Dermis blood vessel endothelial cell (primary cell): Measurements from ENCODE around the gene CCDC14. TPM values are rescaled to one million over a fixed set of nuclear protein-coding genes. Genes with fewer than 3 reads are reported as not detected.
"Not testable (repeated sequence)": the region's sequence is repeated elsewhere in the genome, so short reads cannot be mapped to it uniquely, and the experiment has no call there.

Source experiments
- DNase-seq: peaks from one replicate; pipeline ENCODE4 v3.0.0; 2010
- total RNA-seq: library from RNA; depleted of rRNA; stranded (reverse); fragments of >200 nt; gene quantifications from 2 replicates; pipeline ENCODE4 v1.2.3, GENCODE V29; 2014

The CCDC14 gene
- total RNA-seq, 1 donor from 2014 or later, result 16.7 TPM

DNA sequence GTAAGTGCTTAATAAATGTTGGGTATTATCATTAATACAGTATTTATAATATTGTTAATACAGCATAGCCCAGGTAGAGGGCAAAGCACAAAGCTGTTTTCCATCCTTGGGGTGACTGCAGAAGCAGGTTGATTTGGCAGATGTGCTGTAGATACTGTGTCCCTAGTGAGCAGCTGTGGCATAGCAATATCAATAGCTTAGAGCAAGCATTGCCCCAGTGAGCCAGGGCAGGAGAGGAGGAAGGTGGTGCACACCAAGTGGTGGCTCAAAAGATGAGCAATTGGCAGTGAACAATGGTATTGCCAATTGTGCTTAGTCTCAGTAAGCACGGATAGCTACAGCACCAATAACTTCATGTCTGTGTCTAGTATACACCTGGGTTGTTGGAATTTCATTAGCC lies 5.8 kb upstream of the CCDC14 start:
- not testable (repeated sequence) for DNase-seq

DNA sequence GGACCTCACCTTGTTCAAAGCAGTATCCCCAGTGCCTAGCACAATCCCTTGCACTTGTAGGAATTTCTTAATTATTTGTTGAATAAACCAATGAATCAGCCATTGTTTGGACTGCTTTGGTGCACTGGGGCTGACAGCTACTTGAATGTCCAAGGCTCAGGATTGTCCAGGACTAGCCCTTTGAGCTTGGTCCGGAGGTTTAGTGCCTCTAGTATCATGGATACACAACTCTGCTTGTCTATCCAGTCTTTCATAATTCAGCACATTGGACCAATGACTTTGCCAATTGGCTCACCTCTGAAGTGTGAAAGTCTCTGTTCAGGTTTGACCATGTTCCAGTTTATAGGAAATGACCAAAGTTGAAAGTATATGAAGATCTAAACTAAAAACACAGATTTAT lies 3.8 kb upstream of the CCDC14 start:
- DNase-seq, result not testable (repeated sequence)

DNA sequence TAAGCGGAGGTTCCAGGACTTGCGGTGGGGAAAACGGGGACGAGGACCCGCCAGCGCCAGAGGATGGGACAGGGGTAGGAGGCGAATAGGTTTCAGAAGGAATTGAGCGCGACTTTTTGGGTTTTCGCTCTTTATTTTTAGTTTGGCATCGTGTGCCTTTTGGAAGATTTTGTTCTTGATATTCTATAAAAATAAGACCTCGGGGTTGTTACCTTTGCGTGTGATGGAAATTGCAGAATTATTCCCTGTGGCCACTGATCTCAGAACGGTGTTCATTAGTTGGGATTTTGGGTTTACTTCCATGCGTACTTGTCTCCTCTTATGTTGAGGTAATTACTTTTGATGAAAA lies 453 bp upstream of the CCDC14 start:
- DNase-seq, result no peak

DNA sequence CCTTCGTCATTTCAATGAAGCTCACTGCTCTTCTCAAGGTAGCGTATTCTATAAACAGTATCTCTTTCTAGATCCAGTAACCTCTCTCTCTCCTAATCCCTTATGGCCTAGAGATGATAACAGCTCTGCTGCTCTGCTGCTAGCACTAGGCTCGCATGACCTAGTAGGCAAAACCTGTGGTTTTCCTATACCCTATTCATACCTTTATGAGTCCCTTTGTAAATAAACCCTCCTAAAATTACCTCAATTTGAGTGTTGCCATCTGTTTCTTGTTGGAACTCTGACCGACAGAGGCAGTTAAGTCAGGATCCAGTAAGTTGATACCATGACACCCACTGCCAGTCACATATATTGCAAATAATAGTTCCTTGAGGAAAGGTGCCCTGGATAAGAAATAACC lies 7.3 kb downstream of the CCDC14 start:
- DNase-seq, result no peak

DNA sequence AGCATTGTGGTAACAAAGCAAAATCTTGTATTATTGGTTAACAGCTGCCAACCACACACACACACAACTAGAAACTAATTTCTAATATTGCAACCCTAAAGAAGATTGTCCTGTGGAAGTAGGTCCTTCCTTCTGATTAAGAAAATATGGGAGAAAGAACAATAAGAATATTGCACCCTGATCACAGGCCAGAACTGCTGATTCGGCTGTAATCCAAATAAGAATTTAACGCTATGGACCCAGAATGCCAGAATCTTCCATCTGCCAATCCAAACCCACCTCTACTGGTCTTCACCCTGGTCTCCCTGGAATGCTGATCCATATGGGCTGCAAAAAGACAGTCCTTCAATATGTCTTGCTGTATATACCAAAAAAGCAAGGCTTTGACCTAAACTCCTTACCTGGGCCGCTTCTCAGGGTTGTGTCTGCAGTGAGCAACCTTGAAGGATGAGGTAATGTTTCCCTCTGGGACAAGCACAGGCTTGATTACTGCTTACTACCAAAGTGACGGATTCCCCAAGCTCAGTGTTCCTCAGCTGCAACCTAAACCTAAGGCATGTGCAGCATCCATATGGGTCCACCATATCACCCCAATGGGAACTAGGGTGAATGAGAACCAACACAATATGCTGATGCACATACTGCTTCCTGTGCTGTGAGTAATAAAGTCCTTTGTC lies 8.0 kb downstream of the CCDC14 start:
- DNase-seq, result no peak

DNA sequence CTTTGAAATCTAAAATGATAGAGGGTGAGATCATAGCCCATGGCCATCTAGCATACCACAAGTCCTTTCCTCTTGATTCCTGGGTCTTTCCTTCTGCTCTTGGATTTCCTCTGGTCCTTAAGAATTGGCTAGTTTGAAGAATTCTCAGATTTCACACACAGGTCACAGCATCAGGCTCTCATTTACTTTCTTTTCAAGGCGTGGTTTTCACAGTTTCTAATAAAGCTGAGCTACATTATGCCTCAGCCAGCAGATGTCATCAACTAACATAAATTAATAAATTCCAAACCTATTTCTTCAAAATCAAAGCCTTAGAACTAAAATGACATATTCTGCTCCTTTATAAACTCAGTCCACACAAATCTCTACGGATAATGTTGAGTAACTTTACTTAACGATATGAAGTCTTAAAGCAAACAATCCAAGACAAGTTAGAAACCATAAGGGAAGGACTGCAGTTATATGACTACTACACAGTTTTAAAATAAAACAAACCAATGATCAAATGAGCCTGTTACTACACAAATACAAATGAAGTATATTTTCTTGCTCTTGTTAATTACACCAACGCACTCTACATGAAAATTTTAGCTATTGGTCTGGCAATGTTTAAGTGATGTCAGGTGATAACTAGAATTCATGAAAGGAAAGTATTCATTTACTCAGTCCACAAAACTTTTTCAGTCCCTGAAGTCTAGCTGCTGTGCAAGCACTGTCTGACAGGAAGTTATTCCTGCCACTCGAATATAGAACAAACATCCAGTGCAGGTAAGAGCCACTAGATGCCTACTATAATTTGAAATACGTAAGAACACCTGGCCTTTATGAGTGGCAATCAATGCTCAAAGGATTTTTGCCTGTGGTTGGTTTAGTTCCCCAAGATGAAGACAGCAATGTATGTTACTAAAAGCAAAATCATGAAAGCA lies 9.2 kb downstream of the CCDC14 start:
- DNase-seq, result no peak

DNA sequence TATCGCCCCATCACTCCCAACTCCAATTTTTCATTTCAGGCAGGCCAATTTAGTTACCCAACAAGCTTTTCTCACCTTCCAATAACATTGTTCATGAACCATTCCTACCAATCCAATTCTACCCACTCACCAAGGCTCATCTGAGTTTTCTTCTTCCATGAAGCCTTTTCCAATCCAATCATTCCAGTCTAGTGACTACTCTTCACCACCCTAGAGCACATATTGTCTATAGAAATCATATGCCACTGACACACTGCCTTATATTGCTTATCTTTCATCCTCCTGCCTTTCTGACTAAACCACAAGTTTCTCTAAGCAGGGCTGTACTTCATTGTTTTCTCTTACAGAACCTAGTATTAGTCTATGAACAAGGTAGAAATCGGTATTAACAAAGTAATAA lies 11.4 kb downstream of the CCDC14 start:
- no peak for DNase-seq

DNA sequence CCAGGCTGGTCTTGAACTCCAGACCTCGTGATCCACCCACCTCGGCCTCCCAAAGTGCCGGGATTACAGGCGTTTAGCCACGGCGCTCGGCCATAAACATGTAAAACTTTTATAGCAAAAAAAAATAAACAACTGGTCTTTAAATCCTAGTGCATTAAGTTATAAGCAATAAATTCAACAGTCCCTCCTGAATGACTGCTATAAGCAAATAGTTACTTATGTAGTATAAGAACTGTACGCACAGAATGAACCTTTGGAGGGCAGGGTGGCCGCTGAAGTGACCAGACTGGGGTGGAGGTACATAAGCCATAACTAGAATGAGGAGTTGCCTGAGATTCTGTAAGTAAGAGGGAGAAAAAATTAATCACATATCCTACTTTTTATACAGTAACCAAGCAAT lies 12.6 kb downstream of the CCDC14 start:
- DNase-seq, result no peak

DNA sequence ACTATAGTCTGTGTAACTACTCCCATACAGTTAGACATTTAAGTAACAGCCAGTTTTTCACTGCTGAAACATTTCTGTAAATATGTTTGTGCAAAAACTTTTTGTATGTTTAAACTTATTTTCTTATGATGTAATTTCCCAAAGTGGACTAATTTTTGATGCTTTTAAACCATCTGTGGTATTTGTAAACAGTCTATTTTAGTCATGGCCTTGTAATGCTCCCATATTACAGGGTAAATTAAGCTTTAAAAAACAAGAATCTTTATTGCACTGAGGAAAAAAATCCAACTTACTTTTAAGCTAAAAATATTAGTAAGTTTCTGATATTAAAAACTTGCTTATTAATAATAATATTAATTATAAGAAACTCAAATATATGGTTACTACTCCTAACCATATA lies 13.5 kb downstream of the CCDC14 start:
- no peak for DNase-seq

DNA sequence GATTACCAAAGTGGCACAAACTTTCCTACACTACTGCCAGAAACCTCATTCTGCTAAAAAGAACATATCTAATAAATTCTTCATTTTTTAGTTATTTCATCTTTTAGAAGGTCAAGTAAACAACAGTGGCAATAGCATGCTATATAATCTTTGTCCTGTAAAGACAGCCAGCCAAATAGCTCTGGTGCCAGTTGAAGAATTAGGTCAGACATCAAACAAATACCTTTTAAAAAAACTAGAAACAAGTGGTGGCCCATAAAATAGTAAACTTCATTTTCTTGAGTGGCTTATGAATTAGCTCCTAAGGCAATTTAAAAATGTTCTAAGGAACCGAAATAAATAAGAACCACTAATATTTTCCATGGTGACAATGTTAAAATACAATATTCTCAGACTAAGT lies 19.5 kb downstream of the CCDC14 start:
- no peak for DNase-seq

DNA sequence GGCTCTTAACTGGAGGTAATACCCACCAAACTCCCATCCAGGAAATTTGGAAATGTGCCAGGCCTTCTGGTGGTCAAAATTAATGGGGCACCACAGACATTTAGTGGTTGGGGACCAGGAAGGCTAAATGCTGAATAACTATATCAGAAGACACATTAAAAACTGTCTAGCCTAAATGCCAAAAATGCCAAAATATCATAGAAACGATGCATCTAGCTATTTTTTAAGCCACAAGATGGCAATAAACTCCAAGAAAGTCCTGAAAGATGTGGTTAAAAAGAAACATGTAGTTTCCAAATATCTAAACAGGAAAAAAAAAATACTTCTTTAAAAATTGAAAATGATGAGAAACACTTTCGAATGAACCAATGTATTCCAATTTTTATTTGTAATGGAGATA lies 19.9 kb downstream of the CCDC14 start:
- peak; percentile 1 for DNase-seq

DNA sequence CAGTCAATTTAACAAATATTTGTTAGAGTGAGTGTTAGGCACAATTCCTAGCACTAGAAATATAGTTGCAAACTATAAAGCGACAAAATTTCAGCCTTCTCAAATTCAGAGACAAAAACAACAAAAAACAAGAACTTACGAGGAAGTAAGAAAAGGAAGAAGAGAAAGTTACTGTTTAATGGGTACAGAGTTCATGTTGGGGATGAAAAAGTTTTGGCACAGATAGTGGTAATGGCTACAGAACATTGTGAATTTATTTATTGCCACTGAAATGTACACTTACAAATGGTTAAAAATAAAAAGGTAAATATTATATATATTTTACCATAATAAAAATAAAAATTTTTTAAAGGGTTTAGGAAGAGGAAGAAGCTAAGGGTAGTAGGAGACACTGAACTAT lies 21.3 kb downstream of the CCDC14 start:
- DNase-seq, result no peak

DNA sequence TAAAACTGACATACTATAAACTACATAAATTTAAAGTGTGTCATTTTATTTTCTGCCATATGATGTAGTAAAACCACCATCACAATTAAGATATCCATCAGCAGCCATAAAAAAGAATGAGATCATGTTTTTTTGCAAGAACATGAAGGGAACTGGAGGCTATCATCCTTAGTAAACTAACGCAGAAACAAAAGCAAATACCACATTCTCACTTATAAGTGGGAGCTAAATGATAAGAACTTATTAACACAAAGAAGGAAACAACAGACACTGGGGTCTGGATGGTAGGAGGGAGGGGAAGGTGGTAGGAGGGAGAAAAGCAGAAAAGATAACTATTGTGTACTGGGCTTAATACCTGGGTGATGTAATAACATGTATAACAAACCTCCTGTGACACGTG lies 24.6 kb downstream of the CCDC14 start:
- DNase-seq, result no peak

DNA sequence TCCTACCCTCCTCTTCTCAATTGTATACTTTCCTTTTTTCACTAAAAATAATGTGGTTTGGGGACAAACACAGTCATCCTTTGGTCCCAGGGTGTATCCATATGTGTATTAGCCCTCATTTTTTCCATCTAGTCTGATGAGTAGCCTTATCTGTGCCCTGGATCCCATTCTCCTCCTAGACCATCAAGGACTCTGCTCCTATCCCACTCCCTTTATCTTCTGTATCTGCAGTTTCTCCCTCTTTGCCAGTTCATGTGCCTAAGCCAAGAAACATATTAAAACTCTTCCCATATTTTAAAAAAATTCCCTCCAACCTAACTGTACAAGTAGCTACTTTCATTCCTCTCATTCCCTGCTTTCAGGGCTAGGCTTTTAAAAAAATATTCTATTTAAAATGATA lies 25.2 kb downstream of the CCDC14 start:
- no peak for DNase-seq

DNA sequence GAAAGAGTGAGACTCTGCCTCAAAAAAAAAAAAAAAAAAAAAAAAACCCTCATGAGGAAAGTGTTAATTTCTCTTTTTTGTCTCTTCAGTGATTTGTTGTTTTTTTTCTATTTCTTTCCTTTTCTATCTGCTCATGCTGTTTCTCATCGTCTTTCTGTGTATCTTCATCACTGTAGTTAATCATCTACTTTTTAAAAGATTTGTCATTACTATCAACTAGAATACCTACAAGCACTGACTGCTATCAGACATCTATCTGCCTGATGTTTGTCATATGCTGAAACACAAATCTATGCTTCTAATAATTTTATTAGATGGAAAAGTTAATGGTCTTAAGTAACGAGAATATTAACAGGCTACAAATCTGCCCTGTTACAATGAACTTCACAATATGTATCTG lies 26.8 kb downstream of the CCDC14 start:
- no peak for DNase-seq

DNA sequence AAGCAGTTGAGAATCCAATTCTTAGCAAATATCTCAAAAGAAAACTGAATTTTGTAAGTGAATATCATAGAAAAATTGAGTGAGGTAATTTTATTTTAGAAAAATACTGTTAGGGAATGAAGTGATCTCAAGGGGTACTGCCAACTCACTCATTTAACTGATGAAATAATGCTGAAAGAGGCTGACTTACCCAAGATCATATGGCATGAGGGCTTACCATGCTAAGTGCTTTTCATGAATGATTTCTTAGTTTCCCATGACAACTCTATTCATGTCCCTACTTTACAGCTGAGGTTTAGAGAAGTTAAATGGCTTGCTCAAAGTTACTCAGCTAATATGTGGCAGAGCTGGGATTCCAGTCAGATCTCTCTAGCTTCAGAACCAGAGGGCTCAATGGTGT lies 30.6 kb downstream of the CCDC14 start:
- DNase-seq, result no peak

DNA sequence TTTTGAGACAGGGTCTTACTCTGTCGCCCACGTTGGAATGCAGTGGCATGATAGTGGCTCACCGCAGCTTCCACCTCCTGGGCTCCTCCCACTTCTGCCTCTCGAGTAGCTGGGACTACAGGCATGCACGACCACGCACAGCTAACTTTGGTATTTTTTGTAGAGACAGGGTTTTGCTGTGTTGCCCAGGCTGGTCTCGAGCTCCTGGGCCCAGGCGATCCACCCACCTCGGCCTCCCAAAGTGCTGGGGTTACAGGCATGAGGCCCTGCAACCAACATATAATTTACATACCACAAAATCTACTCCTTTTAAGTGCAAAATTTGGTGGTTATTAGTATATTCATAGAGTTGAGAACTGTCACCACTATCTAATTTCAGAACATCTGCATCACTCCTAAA lies 31.7 kb downstream of the CCDC14 start:
- no peak for DNase-seq

DNA sequence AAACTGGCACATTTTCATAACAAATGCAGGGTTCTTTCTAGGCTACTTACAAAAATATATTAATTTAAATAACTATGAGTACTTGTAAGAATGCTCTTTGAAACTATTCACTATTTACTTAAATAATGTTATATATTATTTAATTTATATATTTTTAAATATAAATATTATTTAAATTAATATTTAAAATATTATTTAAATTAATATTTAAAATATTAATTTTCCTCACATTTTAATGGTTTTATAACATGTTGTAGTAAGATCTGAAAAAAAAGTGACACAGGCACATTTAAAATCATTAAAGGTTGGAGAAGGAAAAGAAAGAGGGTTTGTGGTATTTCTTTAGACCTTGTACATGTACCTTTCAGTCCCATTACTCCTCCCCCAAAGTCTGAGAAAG lies 34.6 kb downstream of the CCDC14 start:
- no peak for DNase-seq

DNA sequence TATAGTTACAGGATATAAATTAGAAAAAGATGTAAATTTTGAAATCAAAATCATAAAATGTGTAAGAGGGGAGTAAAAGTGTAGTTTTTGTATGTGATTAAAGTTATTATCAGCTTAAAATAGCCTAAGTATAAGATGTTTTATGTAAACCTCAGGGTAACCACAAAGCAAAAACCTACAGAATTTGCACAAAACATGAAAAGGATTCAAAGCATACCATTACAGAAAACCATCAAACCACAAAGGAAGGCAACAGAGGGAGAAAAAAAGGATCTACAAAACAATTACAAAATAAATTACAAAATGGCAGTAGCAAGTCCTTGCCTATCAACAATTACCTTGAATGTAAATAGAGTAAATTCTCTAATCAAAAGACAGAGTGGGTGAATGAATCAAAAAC lies 40.2 kb downstream of the CCDC14 start:
- DNase-seq, result no peak

DNA sequence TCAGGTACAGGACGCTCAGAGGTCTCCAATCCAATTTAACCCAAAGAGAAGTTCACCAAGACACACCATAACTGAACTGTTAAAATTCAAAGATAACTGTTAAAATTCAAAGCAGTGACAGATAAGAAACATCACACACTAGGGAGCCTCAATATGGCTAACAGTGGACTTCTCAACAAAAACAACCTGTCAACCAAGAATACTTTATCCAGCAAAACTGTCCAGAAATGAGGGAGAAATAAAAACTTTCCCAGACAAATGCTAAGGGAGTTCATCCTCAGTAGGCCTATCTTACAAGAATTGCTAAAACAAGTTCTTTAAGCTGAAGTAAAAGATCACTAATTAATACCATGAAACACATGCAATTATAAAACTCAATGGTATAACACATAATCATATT lies 40.6 kb downstream of the CCDC14 start:
- no peak for DNase-seq

DNA sequence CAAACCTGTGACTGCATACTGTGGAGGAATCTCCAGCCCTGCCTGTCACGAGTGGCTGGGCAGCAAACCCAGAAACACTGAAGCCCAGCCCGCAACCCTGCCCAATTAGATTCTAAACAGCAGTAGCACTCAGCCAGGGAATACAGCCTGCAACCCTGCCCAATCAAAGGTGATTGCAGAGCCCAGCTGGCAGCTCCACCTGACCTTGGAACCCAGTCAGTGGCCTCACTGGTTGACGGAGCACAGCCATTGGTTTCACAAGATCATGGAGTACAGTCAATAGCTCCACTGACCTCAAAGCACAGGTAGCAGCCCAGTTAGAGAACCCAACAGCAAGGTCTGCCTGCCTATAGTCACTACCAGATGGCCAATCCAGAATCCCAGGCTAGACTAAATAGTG lies 41.7 kb downstream of the CCDC14 start:
- no peak for DNase-seq

DNA sequence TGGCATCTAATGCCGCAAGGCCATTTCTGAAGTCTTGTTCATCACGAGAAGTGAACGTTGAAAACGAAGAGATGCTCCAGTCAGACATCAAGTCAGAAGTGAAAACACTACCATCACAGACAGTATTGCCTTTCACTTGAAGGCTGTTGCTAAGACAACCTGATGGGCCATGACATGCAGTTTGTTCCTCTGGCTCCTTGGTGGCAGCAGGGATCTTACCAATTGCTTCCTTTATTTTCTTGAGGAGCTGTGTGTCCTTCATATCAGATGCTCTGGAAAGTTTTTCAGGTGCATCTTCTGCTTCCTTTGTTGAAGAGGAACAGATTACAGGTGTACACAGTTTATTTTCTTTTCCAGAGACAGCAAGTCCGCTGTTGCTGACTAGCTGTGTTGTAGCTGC lies 46.2 kb downstream of the CCDC14 start:
- DNase-seq, result no peak

DNA sequence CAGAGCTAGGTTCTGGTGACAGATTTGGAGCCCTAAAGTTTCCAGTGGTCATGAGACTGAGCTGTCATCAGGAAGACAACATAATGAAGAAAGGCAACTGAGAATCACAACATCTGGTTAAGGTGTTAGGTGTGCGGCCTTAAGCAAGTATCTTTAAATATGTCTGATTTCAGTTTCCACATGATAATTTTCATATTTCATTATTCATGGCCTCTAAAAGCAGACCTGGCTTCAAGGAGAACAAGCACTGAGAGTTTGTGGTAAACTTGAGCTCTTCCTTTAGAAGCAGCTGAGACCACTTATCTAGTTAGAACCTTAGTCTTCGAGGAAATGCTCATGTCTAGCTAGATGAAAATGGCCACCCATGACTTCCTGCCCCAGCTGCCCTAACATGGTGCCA lies 51.2 kb downstream of the CCDC14 start:
- DNase-seq, result no peak

DNA sequence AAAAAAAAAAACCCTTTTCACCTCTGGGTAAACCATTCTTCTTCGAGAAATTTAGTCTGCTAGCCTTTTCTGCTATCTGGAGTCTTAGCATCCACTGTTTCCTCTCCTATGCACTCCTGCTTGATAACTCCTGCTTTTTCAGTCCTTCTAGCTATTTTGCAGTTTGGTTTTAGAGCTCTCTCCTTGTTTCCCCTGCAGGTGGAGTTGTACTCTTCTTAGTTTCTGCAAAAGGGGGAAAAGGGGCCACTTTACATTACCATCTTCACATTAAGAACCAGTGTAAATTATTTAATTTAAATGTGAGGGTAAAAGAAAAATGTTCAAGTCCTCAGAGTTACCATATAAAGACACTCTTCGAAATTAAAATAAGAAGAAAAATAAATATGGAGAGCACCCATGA lies 53.3 kb downstream of the CCDC14 start:
- no peak for DNase-seq
